ENCODE data around the gene ADGB.

DNA sequence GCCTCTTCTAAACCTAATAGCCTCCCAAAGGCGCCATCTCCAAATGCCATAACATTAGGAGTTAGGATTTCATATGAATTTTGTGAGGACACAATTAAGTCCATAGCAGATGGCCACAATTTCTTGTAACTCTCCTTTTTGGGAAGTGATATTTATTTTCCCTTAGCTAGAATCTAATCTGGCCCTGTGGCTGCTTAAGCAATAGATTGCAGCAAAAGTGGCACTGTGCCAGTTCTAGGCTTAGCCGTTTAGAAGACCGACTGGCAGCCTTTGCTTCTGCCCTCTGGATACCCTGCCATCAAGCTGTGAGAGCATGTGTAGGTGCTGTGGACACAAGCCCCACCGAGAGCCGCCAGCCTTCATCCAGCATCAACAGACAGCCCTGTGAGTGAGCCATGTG lies 15.9 kb upstream of the ADGB start:
- TF ChIP-seq POLR2A (IDR thresholded peaks at IDR 0.05; ENCODE audit: low read depth, low read length) (no peak), POLR2AphosphoS5 (IDR thresholded peaks at IDR 0.05; ENCODE audit: low read depth, low read length) (no peak), SPI1 (IDR thresholded peaks at IDR 0.05; ENCODE audit: low read depth, low read length) (no peak), TAF1 (IDR thresholded peaks at IDR 0.05; ENCODE audit: low read depth, low read length) (no peak), PAX5 (IDR thresholded peaks at IDR 0.05; ENCODE audit: insufficient read depth, low read length, severe bottlenecking) (no peak), POU2F2 (IDR thresholded peaks at IDR 0.05; ENCODE audit: low read depth, low read length) (no peak)

Data from GM12891 (cell line).